ENCODE data around the gene DLG1.
"Not testable (repeated sequence)": the region's sequence is repeated elsewhere in the genome, so short reads cannot be mapped to it uniquely, and the experiment has no call there.

DLG1 gene

DNA sequence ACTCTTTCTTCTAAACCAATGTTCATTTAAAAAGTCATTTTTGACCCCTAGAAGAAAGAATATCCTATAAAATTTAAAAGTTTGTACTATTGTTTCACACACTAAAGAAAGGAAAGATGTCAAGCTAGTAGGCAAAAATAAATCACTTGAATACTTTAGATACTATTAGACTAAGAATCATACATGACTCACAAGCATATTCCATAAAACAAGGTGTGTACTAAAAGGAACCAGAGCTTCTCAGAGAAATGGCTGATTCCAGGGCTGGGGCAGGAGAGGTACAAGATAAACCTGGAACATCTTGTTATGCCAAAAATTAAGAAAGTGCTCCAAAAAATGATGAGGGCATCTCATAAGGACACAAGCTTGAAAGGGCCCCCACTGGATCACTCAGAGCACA lies 8.7 kb downstream of the DLG1 start:
- no peak for DNase-seq (ENCODE audit: low read depth in 2 of 2)

DNA sequence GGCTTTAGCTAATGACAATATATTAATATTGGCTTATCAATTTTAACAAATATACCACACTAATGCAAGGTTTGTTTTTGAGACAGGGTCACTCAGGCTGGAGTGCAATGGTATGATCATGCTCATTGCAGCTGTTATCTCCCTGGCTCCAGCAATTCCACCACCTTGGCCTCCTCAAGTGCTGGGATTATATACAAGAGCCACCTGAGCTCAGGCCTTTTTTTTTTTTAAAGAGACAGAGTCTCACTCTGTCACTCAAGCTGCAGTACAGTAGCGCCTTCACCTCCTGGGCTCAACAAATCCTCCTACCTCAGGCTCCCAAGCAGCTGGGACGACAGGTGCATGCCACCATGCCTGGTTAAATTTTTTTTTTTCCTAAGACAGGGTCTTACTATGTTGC lies 11.7 kb downstream of the DLG1 start:
- DNase-seq (ENCODE audit: low read depth in 2 of 2) = no peak

DNA sequence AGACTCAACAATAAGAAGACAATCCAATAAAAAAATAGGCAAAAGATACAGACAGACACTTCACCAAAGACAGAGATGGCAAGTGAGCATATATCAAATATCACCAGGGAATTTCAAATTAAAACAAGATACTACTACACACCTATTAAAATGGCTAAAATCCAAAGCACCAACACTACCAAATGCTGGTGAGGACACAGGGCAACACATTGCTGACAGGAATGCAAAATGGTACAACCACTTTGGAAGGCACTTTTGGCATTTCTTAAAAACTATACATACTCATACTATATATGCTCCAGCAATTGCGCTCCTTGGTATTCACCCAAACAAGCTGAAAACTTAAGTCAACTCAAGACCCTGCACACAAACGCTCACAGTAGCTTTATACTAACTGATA lies 12.9 kb downstream of the DLG1 start:
- DNase-seq (ENCODE audit: low read depth in 2 of 2) = no peak

DNA sequence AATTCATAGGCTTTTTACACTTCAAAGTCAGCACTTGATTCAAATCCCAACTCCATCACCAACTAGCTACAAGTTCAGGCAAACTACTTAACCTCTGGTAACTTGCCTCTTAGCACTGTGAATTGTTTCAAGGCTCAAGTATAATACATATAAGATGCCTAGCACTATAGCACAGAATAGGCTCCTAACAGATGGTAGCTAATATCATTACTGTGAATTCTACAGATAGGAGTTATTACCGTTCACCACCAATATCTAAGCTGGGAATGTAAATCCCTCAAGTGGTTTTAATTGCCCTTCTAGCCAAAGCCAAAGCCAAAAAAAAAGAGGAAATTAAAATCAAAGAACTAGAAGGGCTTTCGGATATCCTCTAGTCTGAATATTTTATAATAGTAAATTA lies 15.4 kb downstream of the DLG1 start:
- no peak for DNase-seq (ENCODE audit: low read depth in 2 of 2)

DNA sequence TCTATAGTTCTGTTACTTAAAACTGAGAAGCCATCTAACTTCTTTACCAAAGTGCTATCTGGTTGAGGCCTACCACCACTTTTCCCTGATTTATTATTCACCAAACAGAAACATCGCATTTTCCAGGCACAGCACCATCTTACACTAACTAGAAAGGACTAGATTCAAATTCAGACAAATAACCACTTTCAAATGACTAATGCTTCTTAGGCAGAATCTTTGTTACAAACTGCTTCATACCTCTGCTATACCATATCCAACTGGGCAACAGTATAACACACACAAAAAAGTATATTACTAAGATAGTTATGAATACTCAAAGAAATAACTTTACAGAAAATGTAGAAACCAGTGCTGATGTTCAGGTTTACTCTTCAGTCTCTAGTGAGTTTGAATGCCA lies 16.6 kb downstream of the DLG1 start:
- DNase-seq (ENCODE audit: low read depth in 2 of 2) = no peak

DNA sequence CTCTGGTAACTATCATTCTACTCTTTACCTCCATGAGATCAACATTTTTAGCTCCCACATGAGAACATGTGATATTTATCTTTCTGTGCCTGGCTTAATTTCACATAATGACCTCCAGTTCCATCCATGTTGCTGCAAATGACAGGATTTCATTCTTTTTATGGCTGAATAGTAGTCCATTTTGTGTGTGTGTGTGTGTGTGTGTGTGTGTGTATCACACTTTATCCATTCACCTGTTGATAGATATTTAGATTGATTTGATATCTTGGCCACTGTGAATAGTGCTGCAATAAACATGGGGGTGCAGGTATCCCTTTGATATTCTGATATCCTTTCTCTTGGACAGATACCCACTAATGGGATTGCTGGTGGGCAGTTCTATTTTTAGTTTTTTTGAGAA lies 18.3 kb downstream of the DLG1 start:
- DNase-seq (ENCODE audit: low read depth in 2 of 2) = no peak

DNA sequence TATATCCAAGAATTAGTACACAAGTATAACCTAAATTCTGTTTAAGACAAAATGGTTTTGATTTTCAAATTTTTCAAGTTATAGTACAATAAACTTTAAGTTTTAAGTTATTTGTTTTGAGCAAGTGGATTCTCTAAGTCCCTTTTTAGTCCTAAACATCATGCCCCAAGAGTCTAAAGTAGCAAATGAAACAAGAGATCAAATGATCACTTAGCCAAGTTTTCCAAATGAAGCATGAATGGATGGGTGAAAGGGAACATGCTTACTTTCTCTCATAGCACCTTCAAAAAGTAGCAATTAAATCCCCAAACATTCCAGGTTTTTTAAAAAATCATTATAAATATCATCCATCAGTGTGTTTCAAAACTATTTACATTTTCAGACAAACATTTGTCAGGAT lies 19.5 kb downstream of the DLG1 start:
- DNase-seq (ENCODE audit: low read depth in 2 of 2) = no peak

DNA sequence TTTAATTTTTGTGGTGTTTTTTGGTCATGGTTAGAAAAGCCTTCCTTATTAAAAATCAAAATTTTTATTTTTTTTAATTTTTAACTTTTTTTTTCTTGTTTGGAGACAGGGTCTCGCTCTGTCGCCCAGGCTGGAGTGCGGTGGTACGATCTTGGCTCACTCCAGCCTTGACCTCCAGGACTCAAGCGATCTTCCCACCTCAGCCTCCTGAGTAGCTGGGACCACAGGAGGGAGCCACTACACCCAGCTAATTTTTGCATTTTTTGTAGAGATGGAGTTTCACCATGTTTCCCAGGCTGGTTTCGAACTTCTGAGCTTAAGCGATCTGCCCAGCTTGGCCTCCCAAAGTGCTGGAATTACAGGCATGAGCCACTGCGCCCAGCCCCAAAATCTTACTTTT lies 21.6 kb downstream of the DLG1 start:
- not testable (repeated sequence) for DNase-seq (ENCODE audit: low read depth in 2 of 2)

DNA sequence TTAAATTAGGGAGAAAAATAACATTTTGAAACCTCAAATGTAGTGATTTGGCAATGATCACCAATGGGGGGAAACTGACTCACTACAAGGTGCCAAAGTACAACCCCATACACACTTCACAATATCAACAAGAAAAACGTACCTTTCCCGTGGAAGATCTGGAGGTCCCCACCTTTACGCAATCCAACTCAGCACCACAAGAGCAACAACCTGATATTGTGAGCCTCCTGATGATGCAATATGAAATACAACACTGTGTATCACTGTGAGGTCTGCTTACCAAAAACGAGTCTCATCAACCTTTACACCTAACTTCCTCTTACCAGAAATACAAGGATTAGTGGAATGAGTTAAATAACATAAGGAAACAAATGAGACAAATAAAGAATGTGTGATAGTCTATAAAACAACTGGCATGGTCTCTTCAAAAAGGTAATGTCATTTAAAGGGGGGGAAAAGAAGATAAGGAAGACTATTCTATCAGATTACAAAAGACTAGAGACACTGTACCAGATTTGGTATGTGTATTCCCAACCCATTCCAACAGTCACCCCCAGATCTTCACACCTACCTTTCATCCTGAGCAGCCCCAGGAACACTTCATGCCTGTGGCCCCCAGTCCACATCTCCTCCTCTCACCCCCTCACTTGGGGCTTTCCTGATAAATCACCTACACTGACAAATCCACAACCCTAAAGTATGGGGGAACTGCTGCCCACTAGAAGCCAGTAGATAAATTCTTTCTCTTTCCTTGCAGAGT lies 27.7 kb downstream of the DLG1 start:
- no peak for DNase-seq (ENCODE audit: low read depth in 2 of 2)

DNA sequence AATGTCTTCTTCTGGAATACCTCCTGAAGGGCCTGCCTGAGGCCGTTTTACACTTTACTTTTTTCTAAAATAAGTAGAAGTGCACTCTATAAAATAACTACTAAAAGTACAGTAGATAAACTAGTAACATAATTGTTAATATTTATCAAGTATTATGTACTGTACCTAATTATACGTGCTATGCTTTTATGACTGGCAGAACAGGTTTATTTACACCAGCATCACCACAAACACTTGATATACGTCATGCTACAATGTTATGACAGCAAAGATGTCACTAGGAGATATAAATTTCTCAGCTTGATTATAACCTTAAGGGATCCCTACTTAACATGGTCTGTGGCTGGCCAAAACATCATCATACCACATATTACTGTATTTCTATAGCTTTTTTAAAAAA lies 29.4 kb downstream of the DLG1 start:
- DNase-seq (ENCODE audit: low read depth in 2 of 2) = no peak

DNA sequence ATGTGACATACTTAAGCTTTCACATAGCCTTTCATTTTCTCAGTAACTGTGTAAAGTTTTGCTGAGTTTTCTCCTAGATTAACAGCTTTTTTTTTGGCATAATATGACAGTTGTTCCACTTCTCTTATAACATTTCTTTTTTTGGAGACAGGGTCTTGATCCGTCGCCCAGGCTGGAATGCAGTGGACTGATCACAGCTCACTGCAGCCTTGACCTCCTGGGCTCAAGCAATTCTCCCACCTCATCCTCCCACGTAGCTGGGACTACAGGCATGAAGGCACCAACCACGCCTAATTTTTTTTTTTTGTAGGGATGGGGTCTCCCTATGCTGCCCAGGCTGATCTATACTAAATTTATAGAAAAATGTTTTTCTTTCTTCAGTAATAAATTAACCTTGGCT lies 30.1 kb downstream of the DLG1 start:
- no peak for DNase-seq (ENCODE audit: low read depth in 2 of 2)

DNA sequence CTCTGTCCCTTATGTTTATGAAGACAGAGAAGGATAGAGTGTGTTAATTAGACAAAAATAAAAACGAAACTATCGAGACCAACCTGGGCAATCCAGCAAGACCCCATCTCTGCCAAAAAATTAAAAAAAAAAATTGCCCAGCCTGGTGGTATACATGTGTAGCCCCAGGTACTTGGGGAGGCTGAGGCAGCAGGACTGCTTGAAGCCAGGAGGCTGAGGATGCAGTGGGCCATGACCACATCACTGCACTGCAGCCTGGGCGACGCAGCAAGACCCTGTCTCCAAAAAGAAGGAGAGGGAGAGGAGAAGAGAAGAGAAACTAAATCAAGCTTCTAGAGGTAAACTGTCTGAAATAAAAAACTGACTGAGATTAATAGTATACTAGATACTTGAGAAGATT lies 32.1 kb downstream of the DLG1 start:
- DNase-seq (ENCODE audit: low read depth in 2 of 2) = no peak

DNA sequence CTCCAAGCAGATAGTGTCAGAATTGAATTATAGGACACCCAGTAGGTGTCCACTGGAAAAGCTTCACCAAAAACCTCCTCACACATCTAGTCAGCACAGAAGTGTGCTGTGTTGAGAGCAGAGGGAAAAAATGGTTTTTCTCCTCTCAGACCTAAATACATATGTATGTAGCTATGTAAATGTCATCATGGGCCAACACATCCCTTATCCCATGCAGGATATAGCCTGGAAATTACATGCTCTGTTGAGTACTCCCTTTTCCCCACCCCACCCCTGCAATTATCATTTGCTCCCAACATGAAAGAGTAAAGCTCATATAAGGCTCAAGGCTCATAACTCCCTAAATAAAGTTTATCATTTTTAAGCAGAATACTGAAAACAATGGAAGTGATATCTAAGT lies 35.7 kb downstream of the DLG1 start:
- no peak for DNase-seq (ENCODE audit: low read depth in 2 of 2)

DNA sequence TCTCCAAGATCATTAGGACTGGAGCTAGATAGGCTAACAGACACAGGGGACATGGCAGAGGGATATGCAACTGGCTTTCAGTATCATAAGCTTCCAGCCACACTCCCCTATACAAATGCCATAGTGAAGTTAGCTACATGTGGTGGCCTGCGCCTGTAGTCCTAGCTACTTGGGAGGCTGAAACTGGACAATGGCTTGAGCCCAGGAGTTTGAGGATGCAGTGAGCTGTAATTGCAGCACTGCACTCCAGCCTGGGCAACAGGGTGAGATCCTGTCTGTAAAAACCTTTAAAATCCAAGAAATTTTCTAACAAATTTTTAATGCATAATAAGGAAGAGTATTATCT lies 37.3 kb downstream of the DLG1 start:
- no peak for DNase-seq (ENCODE audit: low read depth in 2 of 2)

DNA sequence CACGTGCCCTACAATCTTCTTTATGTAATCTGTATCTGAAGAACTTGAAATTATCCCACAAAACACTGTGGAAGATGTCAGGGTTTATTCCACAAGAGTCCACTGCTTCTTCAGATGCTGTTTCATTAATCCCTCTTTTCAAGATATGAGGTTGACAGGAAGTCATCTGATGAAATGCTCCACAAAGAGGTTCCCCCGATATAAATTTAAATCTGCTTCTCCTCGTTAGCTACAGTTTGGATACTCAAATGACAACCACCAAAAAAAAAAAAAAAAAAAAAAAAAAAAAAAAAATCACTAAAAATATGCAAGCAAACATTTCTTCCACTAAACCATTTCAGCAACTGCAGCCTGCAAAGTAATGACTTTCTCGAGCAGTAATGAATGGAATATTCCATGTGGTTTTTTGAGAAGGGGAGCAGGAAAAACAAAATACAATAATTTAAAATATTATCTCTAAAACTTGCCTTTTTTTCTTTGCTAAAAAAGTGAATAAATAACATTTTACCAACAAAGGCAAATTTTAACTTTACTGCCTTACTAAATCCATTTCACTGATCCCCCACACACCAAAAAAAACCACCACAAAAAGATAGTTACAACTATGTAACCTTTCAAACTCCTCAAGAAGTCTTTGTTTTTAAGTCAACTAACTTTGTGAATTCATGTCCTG lies 37.8 kb downstream of the DLG1 start:
- DNase-seq (ENCODE audit: low read depth in 2 of 2) = no peak

DNA sequence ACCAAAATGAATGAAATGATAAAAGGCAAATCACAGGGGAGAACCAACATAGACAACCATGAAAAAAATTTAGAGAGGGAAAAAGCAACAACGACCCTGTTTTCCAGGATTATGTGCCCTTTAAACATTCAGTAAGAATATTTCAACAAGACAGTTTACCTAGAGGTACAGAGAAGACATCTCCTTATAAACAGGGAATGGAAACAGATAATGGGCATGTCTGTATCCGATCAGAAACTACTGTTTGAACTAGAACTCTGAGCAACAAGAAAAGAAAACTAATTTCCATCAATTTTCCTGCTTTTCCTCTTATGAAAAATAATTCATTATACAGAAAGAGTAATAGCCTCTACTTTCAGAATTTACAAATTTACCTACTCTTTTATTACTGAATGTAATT lies 39.3 kb downstream of the DLG1 start:
- DNase-seq (ENCODE audit: low read depth in 2 of 2) = no peak

DNA sequence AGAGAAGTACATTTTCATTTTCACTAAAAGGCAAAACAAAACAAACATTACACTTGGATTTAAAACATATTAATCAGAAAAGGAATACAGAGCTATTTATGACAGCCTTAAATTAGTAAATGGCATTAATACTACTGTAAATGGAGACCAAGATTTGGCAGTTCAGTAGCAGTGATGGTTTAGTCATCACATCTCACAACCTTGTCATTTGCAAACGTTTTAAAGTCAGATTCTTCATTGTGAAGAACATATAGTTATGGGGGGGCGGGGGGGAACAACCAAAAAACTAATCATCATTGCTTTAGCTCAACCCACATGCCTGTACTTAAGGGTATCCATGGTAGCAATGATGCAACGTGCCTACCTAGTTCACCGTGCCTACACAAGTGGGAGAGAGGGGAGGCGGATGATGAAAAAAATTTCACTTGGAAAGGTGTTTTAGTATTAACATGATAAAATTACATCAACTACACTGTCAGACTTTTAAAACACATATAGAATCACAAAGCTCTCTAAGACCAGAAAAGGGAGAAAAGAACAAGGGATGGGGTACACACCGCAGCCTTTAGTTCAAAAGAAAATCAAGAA lies 40.1 kb downstream of the DLG1 start:
- DNase-seq (ENCODE audit: low read depth in 2 of 2) = no peak

DNA sequence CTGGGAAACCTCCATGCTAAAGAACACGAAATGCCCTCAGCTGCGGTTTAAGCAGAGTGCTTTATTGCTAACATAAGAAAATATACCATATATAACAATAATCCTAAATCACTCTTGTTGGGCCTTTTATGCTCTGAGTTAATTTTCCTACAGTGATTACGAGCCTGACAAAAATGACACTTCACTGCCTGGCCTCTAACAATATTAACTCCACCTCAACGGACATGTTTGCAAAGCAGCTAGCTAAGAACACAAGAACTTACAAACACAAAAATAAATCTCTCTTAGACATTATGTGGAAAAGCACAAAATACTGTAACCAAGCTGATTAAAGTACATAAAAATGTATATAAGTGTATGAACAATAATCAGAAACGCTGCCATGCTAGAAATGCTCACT lies 40.7 kb downstream of the DLG1 start:
- DNase-seq (ENCODE audit: low read depth in 2 of 2) = no peak

DNA sequence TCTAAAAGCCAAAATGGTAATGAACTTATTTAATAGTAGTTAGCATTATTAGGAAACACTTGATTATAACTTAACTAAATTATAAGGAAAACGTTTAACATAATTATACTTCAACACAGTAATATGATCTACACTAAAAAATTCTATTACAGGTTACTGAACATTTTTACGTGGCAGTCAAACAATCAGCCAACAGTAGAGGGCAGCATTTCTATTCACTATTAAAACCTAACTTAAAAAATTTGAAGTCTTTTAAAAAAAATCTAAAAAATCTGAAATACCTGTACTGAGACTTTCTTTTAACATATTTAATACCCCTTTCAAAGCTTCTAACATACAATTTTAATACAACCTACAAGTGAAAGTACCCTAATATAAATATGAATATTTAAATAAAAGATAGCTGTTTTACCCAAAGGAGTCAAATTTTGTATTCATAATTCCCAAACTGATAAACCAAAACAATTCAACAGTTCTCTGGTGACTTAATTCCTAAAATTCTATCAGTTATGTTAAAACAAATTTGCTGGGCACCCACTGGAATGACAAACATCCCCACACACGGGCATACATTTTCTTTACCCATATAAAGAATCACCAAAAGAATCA lies 41.5 kb downstream of the DLG1 start:
- no peak for DNase-seq (ENCODE audit: low read depth in 2 of 2)

DNA sequence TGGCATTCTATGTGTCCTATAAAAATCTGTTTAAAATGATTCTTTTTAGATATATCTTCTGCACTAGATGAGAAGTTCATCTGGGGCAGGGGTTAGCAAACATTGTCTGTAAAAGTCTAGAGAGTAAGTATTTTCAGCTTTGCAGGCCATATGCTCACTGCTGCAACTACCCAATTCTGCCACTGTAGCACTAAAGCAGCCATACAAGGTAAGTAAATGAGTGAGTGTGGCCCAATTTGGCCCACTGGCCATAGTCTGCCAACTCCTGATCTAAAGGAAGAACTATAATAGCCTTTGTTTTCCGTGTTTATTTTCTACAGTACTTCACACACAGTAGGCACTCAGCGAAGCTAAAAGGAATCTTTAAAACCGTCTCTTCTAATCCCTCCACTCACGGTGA lies 42.3 kb downstream of the DLG1 start:
- DNase-seq (ENCODE audit: low read depth in 2 of 2) = no peak

DNA sequence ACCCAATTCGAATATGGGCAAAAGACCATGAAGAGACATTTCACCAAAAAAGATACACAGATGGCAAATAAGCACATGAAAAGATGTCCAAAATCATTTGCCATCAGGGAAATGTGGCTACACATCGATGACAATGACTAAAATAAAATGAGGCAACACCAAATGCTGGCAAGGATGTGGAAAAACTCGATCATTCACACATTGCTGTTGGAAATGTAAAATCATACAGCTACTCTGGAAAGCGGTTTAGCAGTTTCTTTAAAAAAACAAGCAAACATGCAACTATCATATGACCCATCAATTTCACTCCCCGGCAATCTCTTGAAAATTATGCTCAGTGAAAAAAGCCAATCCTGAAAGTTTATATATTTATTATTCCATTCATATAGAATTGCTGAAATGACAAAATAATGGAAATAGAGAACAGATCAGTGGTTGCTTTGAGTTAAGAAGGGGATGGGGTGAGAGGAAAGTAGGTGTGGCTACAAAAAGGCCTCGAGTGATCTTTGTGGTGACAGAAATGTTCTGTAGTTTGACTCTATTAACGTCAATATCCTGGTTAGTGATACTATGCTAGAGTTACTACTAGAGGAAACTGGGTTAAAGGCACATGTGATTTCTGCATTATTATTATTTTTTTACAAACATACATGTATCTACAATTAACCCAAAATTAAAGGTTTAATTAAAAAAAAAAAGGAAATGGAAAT lies 45.0 kb downstream of the DLG1 start:
- no peak for DNase-seq (ENCODE audit: low read depth in 2 of 2)

DNA sequence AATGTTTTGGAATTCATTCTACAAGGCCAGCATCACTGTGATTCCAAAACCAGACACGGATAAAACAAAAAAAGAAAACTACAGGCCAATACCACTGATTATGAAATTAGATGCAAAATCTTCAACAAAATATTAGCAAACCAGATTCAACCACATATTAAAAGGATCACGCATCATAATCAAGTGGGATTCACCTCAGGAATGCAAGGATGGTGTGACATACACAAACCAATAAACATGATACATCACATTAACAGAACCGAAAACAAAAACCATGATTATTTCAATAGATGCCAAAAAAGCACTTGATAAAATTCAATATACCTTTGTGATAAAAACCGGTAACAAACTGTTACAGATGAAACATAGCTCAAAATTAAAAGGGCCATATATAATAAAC lies 48.9 kb downstream of the DLG1 start:
- no peak for DNase-seq (ENCODE audit: low read depth in 2 of 2)

DNA sequence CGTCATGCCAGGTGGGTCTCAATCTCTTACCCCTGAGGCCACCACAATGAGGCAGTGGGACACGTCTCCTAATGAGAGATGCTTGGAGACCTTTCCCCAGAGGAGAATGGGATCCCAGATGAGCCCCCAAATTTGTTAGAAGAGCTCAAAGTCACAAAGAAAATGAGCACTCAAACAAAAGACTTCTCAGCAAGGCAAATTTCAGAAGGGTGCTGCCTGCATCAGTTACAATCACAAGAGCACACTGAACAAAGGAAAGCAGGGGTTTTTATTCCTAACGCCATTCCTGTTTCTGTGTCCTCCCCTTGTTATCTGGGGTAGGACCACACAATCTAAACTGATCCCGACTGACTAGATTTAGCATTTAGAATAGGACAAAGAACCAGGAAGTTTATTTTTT lies 50.1 kb downstream of the DLG1 start:
- DNase-seq (ENCODE audit: low read depth in 2 of 2) = no peak

Measured in stimulated activated CD8-positive, alpha-beta memory T cell treated with anti-CD3 and anti-CD28 coated beads, Interleukin-15, amount 100 ng/mL, for 4 hours (primary cell).